ENCODE measurements around the gene ZMYND8. TPM values are rescaled to one million over a fixed set of nuclear protein-coding genes. Genes with fewer than 3 reads are reported as not detected.

Gene ZMYND8
- total RNA-seq = 26.4 and 26.6 TPM in 2 replicates

GRCh38 chr20:47356526-47357295, at the start of gene ZMYND8:
TSS of gene ZMYND8 (minus strand) at chr20:47356699. CDS start at chr20:47356670, 29 bp downstream.

Other genes starting within 250 kb of the ZMYND8 start
- gene NCOA3, start 145.2 kb upstream of the ZMYND8 start, total RNA-seq = 11.8 and 13.5 TPM in 2 replicates

All from bronchus fibroblast of lung (primary cell).